Astrocyte (in vitro differentiated cells and primary cell): ENCODE data around the gene FKRP.

Experiments used
- EZH2 ChIP-seq: IDR thresholded peaks from 2 replicates; pipeline ENCODE4 v1.6.1; 2012; ENCODE audit warnings: mild to moderate bottlenecking, low read length, inconsistent platforms; ENCODE audit not compliant: insufficient read depth
- TF ChIP-seq, protein P1 (sequence below): IDR thresholded peaks from 2 replicates; pipeline ENCODE4 v1.5.1; 2011; ENCODE audit warnings: low read depth, mild to moderate bottlenecking, inconsistent platforms, low read length, moderate library complexity; ENCODE audit not compliant: insufficient read depth

DNA sequence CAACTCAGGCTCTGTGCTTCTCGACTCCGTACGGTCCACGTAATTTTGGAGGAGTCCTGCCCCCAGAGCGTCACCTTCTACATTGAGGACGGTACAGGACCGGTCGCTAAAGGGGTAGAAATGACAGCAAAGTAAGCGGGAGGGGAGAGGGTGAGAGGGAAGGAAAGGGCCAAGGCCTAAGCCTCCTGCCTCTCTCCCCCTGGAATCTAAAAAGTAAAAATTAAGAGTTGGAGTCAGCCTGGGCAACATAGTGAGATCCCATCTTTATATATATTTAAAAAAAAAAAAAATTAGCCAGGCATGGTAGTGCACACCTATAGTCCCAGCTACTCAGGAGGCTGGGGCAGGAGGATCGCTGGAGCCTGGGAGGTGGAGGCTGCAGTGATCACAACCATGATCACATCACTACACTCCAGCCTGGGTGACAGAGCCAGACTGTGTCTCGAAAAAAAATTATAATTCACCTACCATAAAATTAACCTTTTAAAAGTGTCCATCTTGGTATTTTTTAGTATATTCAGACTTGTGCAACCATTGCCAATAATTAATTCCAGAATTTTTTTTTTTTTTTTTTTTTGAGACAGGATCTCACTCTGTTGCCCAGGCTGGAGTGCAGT lies 29.9 kb downstream of the FKRP start:
- TF ChIP-seq, protein P1, sequence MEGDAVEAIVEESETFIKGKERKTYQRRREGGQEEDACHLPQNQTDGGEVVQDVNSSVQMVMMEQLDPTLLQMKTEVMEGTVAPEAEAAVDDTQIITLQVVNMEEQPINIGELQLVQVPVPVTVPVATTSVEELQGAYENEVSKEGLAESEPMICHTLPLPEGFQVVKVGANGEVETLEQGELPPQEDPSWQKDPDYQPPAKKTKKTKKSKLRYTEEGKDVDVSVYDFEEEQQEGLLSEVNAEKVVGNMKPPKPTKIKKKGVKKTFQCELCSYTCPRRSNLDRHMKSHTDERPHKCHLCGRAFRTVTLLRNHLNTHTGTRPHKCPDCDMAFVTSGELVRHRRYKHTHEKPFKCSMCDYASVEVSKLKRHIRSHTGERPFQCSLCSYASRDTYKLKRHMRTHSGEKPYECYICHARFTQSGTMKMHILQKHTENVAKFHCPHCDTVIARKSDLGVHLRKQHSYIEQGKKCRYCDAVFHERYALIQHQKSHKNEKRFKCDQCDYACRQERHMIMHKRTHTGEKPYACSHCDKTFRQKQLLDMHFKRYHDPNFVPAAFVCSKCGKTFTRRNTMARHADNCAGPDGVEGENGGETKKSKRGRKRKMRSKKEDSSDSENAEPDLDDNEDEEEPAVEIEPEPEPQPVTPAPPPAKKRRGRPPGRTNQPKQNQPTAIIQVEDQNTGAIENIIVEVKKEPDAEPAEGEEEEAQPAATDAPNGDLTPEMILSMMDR: no peak
- TF ChIP-seq EZH2: no peak
